Measurements from ENCODE around the gene NDUFAF7. TPM values are rescaled to one million over a fixed set of nuclear protein-coding genes. Genes with fewer than 3 reads are reported as not detected.

NDUFAF7 gene
- polyA plus RNA-seq, 1 donor (not counting 4 experiments of a cell fraction or from before 2014, with no cell fraction given): 27.7 TPM

- peaks cover 9 to 29% of the 10 kb centered on the region in 2 experiments for H3K36me3 ChIP-seq (ENCODE audit: control insufficient read depth in 2 of 2, extremely low read depth in 1 of 2, insufficient read depth in 2 of 2, low read length in 2 of 2)
- no peak overlapping the region for H3K4me3 ChIP-seq (ENCODE audit: control insufficient read depth in 2 of 3, extremely low read depth in 1 of 3, insufficient read depth in 2 of 3, low read depth in 1 of 3, low read length in 3 of 3)
- H3K9ac ChIP-seq (ENCODE audit: control insufficient read depth, extremely low read depth, insufficient read depth, low read length): no peak overlapping the region
- H3K27me3 ChIP-seq (ENCODE audit: control insufficient read depth, extremely low read depth, insufficient read depth, low read length): no peaks in the 10 kb centered on the region
- FAIRE-seq (no peak), DNase-seq (ENCODE audit: low read depth, low spot score) (no peak)
- TF ChIP-seq CTCF (optimal IDR thresholded peaks at IDR 0.05 in 1 of 3, IDR thresholded peaks at IDR 0.05 in 1 of 3, conservative IDR thresholded peaks at IDR 0.05 in 1 of 3; ENCODE audit: extremely low read depth in 1 of 3, insufficient read depth in 2 of 3, low read length in 3 of 3) (no peak), EZH2 (IDR thresholded peaks at IDR 0.05; ENCODE audit: low read length) (no peak)
- no peak overlapping the region for H3K27ac ChIP-seq (ENCODE audit: control insufficient read depth, insufficient read depth, low read length)
- no peaks in the 10 kb centered on the region for H3K9me1 ChIP-seq (ENCODE audit: control insufficient read depth, extremely low read depth, insufficient read depth, low read length)
- no peaks in the 10 kb centered on the region for H4K20me1 ChIP-seq (ENCODE audit: control insufficient read depth, extremely low read depth, insufficient read depth, low read length)
- no peak overlapping the region for H3K4me2 ChIP-seq (ENCODE audit: control insufficient read depth, extremely low read depth, insufficient read depth, low read depth, low read length)
- dilution Hi-C loops (cut with MboI; ENCODE audit: extremely low pct_ligation_motif_present, low sequenced_read_pairs): no loop called here
- no peaks in the 10 kb centered on the region for H3K79me2 ChIP-seq (ENCODE audit: control insufficient read depth, insufficient read depth, low read length)
- no peak overlapping the region for H2AFZ ChIP-seq (ENCODE audit: control insufficient read depth, low read length)
- no peaks in the 10 kb centered on the region for H3K9me3 ChIP-seq (ENCODE audit: control insufficient read depth, low read depth, low read length)
- no peaks in the 10 kb centered on the region for H3K4me1 ChIP-seq (ENCODE audit: control insufficient read depth, extremely low read depth, insufficient read depth, low read length)
Observed at GRCh38 chr2:37250869-37251740, 19.6 kb downstream of the NDUFAF7 start.

GRCh38 chr2:37262522-37262921 lies 31.1 kb downstream of the NDUFAF7 start:
- no peaks in the 10 kb centered on the region for H4K20me1 ChIP-seq (ENCODE audit: control insufficient read depth, extremely low read depth, insufficient read depth, low read length)
- DNase-seq (ENCODE audit: low read depth, low spot score): no peak
- H3K4me2 ChIP-seq (ENCODE audit: control insufficient read depth, extremely low read depth, insufficient read depth, low read depth, low read length): no peak overlapping the region
- FAIRE-seq: no peak
- dilution Hi-C loops (cut with MboI; ENCODE audit: extremely low pct_ligation_motif_present, low sequenced_read_pairs): no loop called here
- H3K9ac ChIP-seq (ENCODE audit: control insufficient read depth, extremely low read depth, insufficient read depth, low read length): no peak overlapping the region
- no peaks in the 10 kb centered on the region for H3K27me3 ChIP-seq (ENCODE audit: control insufficient read depth, extremely low read depth, insufficient read depth, low read length)
- H3K9me3 ChIP-seq (ENCODE audit: control insufficient read depth, low read depth, low read length): no peaks in the 10 kb centered on the region
- H3K36me3 ChIP-seq (ENCODE audit: control insufficient read depth in 2 of 2, extremely low read depth in 1 of 2, insufficient read depth in 2 of 2, low read length in 2 of 2): peaks cover 3 to 5% of the 10 kb centered on the region in 2 experiments
- no peaks in the 10 kb centered on the region for H3K4me1 ChIP-seq (ENCODE audit: control insufficient read depth, extremely low read depth, insufficient read depth, low read length)
- H3K27ac ChIP-seq (ENCODE audit: control insufficient read depth, insufficient read depth, low read length): no peak overlapping the region
- TF ChIP-seq CTCF (optimal IDR thresholded peaks at IDR 0.05 in 1 of 3, IDR thresholded peaks at IDR 0.05 in 1 of 3, conservative IDR thresholded peaks at IDR 0.05 in 1 of 3; ENCODE audit: extremely low read depth in 1 of 3, insufficient read depth in 2 of 3, low read length in 3 of 3) (no peak), EZH2 (IDR thresholded peaks at IDR 0.05; ENCODE audit: low read length) (no peak)
- H3K9me1 ChIP-seq (ENCODE audit: control insufficient read depth, extremely low read depth, insufficient read depth, low read length): no peaks in the 10 kb centered on the region
- H3K79me2 ChIP-seq (ENCODE audit: control insufficient read depth, insufficient read depth, low read length): no peaks in the 10 kb centered on the region
- H2AFZ ChIP-seq (ENCODE audit: control insufficient read depth, low read length): no peak overlapping the region
- H3K4me3 ChIP-seq (ENCODE audit: control insufficient read depth in 2 of 3, extremely low read depth in 1 of 3, insufficient read depth in 2 of 3, low read depth in 1 of 3, low read length in 3 of 3): no peak overlapping the region
